GM12892 (cell line): Measurements from ENCODE around the gene RUBCNL.

Source experiments
- DNase-seq: peaks from one replicate; pipeline ENCODE4 v3.0.0; 2011; ENCODE audit not compliant: insufficient read length
- FAIRE-seq: peaks from 2 replicates; lab custom pipeline; 2011; peaks lifted over from hg19 to GRCh38; lab: Jason Lieb, UNC
- POLR2A ChIP-seq: IDR thresholded peaks from 2 replicates; pipeline ENCODE4 v1.6.1; 2011; ENCODE audit warnings: low read depth, low read length, control low read depth
- POLR2AphosphoS5 ChIP-seq: IDR thresholded peaks from 2 replicates; pipeline ENCODE4 v1.6.1; 2011; ENCODE audit warnings: low read depth, low read length, control low read depth
- TAF1 ChIP-seq: IDR thresholded peaks from 2 replicates; pipeline ENCODE4 v1.6.1; 2011; ENCODE audit warnings: low read depth, mild to moderate bottlenecking, control low read depth, low read length, borderline replicate concordance

The RUBCNL gene

DNA sequence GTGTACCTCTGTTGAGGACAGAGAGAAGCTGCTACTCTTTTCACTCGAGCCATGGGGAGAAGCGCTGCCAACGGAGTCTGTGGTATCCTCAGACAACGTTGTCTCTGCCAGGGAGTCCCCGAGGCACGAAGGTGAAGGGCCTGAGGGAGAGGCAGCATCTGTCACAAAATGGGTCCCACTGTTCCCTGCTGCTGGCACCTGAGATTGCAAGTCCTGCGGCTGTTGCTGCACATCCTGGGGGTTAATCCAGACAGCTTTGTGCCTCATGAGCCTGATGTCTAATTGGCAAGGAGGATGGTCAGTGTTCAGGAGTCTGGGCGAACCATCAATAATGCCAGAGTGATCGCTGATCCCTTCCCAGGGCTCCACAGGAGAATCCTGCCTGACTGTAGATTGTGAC is 15.0 kb downstream of the RUBCNL start:
- FAIRE-seq (peak; percentile 51), DNase-seq (no peak)
- TF ChIP-seq POLR2AphosphoS5, result no peak
- TF ChIP-seq TAF1, result no peak
- no peak for TF ChIP-seq POLR2A

DNA sequence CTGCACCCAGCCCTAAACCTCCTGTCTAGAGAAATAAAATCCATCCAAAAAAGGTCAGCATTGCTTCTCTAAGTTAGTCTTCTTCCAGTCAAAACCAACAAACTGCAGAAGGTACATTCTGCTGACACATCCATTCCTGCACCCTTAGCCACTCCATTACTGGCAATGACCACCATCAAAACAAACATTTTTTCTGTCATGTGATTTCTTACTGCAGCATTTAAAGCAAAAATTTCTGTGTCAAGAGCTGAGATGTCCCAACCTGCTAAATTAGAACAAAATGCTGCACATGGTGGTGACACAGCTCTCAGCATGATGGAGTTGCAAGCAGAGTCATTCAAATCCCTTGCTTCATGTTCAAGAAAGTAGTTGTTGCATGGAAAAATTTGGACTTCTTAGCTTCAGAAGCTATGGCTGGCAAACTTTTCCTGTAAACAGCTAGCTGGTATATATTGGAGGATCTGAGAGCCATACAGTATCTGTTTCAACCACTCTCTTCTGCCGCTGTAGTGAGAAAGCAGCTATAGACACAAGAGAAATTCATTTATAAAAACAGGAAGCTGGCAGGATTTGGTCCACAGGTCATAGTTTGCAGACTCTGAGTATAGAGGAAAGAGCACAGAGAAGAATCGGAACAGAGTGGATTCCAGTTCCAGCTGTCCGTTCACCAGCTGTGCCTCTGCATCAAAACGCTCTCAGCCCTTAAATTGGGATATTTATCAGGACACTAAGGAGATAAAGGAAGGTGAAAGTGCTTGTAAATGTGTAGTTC is 17.4 kb downstream of the RUBCNL start:
- FAIRE-seq, result peak; percentile 74
- no peak for DNase-seq
- TF ChIP-seq POLR2A (no peak), POLR2AphosphoS5 (no peak), TAF1 (no peak)

DNA sequence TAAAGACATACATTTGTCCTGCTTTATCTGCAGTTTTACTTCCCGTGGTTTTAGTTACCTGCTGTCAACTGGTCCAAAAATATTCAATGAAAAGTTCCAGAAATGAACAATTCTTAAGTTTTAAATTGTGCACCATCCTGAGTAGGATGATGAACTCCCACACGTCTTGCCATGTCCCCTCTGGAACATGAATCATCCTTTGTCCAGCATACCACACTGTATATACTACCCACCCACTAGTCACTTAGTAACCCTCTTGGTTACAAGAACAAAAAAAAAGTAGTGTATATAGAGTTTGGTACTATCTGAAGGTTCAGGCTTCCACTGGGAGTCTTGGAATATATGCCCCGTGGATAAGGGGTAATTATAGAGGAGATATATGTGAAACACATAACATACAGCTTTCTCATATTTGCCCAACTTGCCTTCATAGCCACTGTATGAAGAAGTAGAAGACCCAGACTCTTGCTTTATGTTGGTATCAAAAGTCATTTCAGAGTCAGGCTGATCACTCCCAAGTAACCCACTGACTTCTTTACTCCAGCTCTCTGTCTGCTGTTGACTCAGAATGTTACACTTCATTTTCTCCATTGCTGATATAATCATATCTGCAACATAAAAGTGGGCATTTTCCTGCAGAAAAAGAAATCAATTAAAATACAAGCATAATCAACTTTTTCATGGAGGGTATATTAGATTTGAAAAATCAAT is 19.3 kb downstream of the RUBCNL start:
- FAIRE-seq, result peak; percentile 33
- TF ChIP-seq POLR2A (no peak), POLR2AphosphoS5 (no peak), TAF1 (no peak)
- no peak for DNase-seq

DNA sequence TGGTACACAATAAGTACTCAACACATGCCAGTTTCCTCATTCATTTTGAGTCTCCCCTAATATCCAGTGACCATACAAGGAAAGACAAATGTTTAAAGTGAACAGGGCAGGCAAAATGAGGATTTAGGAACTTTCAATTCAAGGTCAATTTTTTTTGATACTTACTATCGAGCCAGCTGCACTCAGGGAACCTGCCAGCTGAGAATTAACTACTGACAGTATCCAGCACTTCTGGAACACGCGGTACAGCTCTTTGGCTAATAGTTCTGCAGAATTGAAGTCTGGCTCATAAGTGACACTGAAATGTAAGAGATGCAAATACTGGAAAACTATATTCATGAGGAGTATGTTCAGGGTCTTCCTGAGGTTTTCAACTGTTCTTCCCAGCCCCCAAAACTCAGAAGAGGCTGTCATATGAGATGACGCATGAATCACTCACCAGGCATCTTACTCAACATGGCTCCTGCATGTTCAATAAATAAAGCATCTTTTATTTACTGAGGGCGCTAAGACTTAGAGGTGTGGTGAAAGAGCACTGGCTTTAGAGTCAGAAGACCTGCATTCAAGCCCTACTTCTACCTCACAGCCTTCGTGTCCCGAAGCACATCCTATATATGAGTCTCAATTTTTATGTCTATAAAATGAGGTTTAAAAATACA is 25.6 kb downstream of the RUBCNL start:
- FAIRE-seq (no peak), DNase-seq (no peak)
- no peak for TF ChIP-seq POLR2AphosphoS5
- TF ChIP-seq POLR2A, result no peak
- no peak for TF ChIP-seq TAF1

DNA sequence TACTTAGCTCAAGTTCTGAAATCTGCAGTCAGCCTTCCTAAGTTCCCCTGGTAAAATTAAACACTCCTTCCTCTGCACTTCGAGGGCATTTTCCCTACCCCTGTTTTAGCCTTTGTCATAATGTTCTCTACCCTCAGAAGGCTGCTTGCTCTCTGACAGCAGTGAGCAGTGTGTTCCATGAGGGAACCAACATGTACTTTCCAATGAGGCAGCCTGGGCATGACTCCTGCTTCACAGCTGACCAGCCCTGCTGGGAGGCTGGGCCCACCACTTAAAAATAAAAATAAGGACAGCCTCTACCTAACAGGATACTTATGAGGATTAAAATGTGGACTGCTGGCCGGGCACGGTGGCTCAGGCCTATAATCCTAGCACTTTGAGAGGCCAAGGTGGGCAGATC is 26.4 kb downstream of the RUBCNL start:
- FAIRE-seq, result no peak

DNA sequence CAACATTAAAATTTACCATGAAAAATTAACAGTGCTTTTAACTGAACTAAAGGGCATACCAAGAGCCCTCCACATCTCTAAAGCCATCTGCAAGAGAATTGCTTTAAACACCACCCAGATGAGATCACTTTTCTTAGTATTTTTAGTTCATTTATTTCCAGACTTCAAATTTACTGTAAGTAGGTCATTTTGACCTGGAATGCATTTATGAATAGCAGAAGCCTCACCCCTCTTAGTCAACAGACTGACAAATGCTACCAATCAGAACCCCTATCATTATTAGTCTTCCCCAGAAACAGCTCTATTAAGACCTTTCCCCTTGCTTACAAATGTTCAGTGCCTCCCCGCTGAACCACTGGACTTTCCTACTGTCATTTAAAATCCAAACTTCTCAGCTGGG is 27.3 kb downstream of the RUBCNL start:
- DNase-seq, result no peak
- no peak for FAIRE-seq
- no peak for TF ChIP-seq POLR2AphosphoS5
- TF ChIP-seq POLR2A, result no peak
- no peak for TF ChIP-seq TAF1

More for the DNA sequence above, 26.4 kb downstream of the RUBCNL start:
- TF ChIP-seq POLR2A (no peak), POLR2AphosphoS5 (no peak), TAF1 (no peak)
- DNase-seq, result no peak

DNA sequence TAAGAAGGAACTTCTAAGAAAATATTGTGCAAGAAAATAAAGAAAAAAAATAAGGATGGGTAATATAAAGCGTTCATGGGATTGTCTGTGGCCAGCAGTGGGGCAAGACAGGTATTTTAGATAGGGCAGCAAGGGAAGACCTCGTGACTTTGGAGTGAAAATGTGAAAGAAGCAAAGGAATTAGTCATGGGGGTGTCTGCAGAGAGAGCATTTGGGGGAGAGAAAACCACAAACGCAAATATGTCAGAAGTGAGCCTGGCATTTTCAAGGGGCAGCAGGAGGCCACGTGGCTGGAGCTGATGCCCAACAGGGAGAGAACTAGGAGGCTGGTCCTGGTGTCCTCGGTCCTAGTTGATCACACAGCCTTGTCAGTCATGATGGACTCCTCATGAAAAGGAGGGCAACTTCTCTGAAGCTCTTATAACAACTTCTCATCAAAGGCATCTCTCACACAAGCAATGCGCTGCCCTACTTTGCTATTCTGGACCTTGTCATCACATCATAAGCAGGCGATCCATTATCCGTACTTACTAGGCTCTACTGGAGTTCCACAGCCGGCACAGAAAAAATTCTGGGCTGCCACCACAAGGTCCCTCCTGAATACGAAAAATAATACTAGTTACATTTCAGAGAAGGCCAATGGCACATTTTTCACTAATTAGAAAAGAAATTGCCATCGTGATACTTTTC is 31.0 kb downstream of the RUBCNL start:
- TF ChIP-seq POLR2A, result no peak
- TF ChIP-seq TAF1, result no peak
- no peak for TF ChIP-seq POLR2AphosphoS5
- FAIRE-seq (no peak), DNase-seq (no peak)

DNA sequence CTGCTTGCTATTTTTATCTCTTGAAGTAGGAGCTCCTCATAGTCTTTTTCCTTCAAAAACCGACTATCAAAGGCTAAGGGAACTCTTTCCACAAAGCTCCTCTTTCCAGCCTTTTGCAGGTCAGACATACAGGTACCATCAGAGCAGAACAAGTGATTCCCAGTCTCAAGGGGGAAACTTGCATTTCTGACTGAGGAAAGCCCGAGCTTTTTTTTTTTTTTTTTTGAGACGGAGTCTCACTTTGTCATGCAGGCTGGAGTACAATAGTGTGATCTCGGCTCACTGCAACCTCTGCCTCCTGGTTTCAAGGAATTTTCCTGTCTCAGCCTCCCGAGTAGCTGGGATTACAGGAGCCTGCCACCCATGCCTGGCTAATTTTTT is 32.0 kb downstream of the RUBCNL start:
- DNase-seq (no peak), FAIRE-seq (no peak)
- TF ChIP-seq POLR2AphosphoS5 (no peak), POLR2A (no peak), TAF1 (no peak)

DNA sequence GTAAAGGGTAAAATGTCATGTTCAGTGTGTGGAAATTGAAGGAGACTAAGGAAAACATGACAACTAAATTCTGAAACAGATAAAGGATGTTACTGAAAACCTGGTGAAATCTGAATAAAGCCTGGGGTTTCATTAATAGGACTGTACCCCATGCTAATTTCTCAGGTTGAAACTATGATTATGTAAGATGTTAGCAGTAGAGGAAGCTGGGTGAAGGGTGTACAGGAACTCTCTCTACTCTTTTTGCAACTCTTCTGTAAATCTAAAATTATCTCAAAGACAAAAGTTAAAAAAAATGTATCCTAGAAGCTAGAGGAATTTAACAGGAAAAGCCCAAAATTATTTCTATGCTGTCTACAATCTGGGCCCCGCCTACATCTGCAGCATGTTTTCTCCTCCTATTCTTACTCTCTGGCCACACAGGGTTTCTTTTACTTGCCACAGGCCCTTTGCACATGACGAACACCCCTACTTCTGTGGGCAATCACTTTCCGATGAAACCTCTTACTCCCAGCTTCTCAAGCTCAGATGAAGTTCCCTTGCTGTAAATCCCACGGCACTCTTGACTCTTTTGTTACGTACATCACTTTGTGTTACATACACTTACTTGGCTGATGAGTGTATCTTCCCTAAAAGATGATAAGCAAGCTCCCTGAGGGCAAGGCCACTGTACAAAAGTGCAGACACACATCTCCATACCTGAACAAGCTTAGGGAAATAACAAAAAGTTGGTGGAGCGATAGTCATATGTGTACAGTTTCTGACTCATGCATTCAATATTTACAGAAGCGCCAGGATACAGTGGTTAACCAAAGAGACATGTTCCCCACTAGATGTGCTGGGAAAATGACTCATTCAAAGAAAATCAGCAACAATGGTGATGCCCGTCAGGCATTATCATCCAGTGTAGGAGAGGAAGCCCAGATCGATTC is 32.6 kb downstream of the RUBCNL start:
- DNase-seq (no peak), FAIRE-seq (no peak)
- TF ChIP-seq TAF1 (no peak), POLR2A (no peak), POLR2AphosphoS5 (no peak)

DNA sequence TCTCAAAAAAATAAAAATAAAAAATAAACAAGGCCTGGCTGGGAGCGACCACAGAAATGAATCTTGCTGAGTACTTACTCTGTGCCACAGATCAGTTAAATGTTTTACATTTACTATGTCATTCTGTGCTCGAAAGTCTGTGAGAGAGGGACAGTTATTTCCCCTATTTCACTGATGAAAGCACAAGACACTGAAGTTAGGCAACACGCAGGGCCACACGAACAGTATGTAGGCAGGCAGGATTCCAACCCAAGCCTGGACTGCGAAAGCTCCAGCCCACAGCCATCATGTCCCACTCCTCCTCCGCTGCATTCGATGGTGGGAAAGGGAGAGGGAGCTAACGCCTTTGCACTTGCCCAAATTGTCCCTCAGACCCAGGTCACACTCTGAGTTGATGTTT is 34.2 kb downstream of the RUBCNL start:
- TF ChIP-seq POLR2A, result no peak
- no peak for TF ChIP-seq POLR2AphosphoS5
- no peak for TF ChIP-seq TAF1
- no peak for DNase-seq
- FAIRE-seq, result no peak
